B cell (primary cell): ENCODE measurements around the gene DUSP7. TPM values are rescaled to one million over a fixed set of nuclear protein-coding genes. Genes with fewer than 3 reads are reported as not detected.

Source experiments
- ATAC-seq: fragments of 200-7000 bp; cut with Tn5 transposase; one replicate; pipeline ENCODE4 v1.10.0; 2021; ENCODE audit warnings: low read depth, mild to moderate bottlenecking, moderate number of reproducible peaks, moderate library complexity
- CTCF ChIA-PET: fragments of 350-600 bp; sonication (Branson Sonifier 250); formaldehyde crosslinking; loops from one replicate; lab custom pipeline; 2021; ENCODE audit warnings: antibody characterized with exemption, inconsistent platforms; lab: Charles Lee
- POLR2A ChIA-PET: fragments of 350-600 bp; sonication (Branson Sonifier 250); formaldehyde crosslinking; loops from one replicate; lab custom pipeline; 2021; ENCODE audit warnings: antibody characterized with exemption; lab: Charles Lee
- DNase-seq: peaks from one replicate; pipeline ENCODE4 v3.0.0; 2013
- H2AFZ ChIP-seq: 2 replicates; pipeline ENCODE4 v1.6.1; 2012; ENCODE audit warnings: mild to moderate bottlenecking, low read depth, low read length; ENCODE audit not compliant: insufficient read depth, poor library complexity, severe bottlenecking
- H3K27ac ChIP-seq, 2 donors: 1 replicate in 1 of 2; 2 replicates in 1 of 2; pipeline ENCODE4 v1.5.1; 2012 to 2013; ENCODE audit warnings: low read length in 2 of 2, mild to moderate bottlenecking in 2 of 2, moderate library complexity in 1 of 2
- H3K27me3 ChIP-seq, 4 experiments: fragments of 200-600 bp in 1 of 4; sonication (generic) in 1 of 4; replicated peaks in 1 of 4; 1 replicate in 2 of 4; 2 replicates in 2 of 4; pipeline versions ENCODE4 v1.6.1 to v1.7.0; 2013 to 2016; ENCODE audit warnings: low read length in 3 of 4, mild to moderate bottlenecking in 2 of 4, mixed read lengths in 1 of 4, moderate library complexity in 1 of 4; ENCODE audit not compliant: insufficient read depth in 4 of 4, control insufficient read depth in 3 of 4; ENCODE audit errors: control extremely low read depth in 1 of 4
- H3K36me3 ChIP-seq, 2 experiments: replicated peaks in 1 of 2; 1 replicate in 1 of 2; 2 replicates in 1 of 2; pipeline versions ENCODE4 v1.6.1 to v1.7.1; 2013; ENCODE audit warnings: low read length in 1 of 2; ENCODE audit not compliant: insufficient read depth in 2 of 2, control insufficient read depth in 1 of 2; ENCODE audit errors: control extremely low read depth in 1 of 2, extremely low read depth in 1 of 2
- H3K4me1 ChIP-seq, 2 donors: fragments of 200-600 bp in 1 of 2; sonication (generic) in 1 of 2; 1 replicate in 1 of 2; 2 replicates in 1 of 2; pipeline versions ENCODE4 v1.5.1 to v1.6.1; 2013 to 2017; ENCODE audit warnings: low read length in 2 of 2; ENCODE audit not compliant: control insufficient read depth in 2 of 2, insufficient read depth in 2 of 2
- H3K4me2 ChIP-seq: replicated peaks from 2 replicates; pipeline ENCODE3; 2012; ENCODE audit warnings: mild to moderate bottlenecking, low read depth, low read length; ENCODE audit not compliant: poor library complexity, severe bottlenecking
- H3K4me3 ChIP-seq, 5 experiments: fragments of 200-600 bp in 1 of 5; sonication (generic) in 1 of 5; 1 replicate in 3 of 5; 2 replicates in 2 of 5; pipeline versions ENCODE4 v1.5.1 to v1.7.0; 2011 to 2016; ENCODE audit warnings: low read length in 4 of 5, mild to moderate bottlenecking in 4 of 5, low read depth in 2 of 5, control low read depth in 1 of 5, moderate library complexity in 1 of 5; ENCODE audit not compliant: insufficient read depth in 1 of 5; ENCODE audit errors: control extremely low read depth in 1 of 5, extremely low read depth in 1 of 5
- H3K79me2 ChIP-seq: fragments of 200-600 bp; sonication (generic); one replicate; pipeline ENCODE4 v1.6.0; 2016; ENCODE audit warnings: low read length; ENCODE audit not compliant: control insufficient read depth, insufficient read depth
- H3K9ac ChIP-seq: fragments of 200-600 bp; sonication (generic); 2 replicates; pipeline ENCODE4 v1.6.1; 2017; ENCODE audit warnings: mild to moderate bottlenecking, low read length, moderate library complexity
- H3K9me3 ChIP-seq, 3 donors: one replicate each; pipeline versions ENCODE4 v1.6.1 to v1.7.1; 2013; ENCODE audit warnings: low read length in 2 of 3; ENCODE audit not compliant: control insufficient read depth in 2 of 3, insufficient read depth in 1 of 3; ENCODE audit errors: control extremely low read depth in 1 of 3
- H4K20me1 ChIP-seq: 2 replicates; pipeline ENCODE4 v1.6.0; 2012; ENCODE audit warnings: mild to moderate bottlenecking, low read length; ENCODE audit not compliant: insufficient read depth, control insufficient read depth, poor library complexity, severe bottlenecking
- H3K27ac Mint-ChIP-seq: one replicate; pipeline ENCODE4 v1.8.0; 2021; ENCODE audit warnings: mixed read lengths
- H3K27me3 Mint-ChIP-seq: one replicate; pipeline ENCODE4 v1.8.0; 2021; ENCODE audit warnings: mixed read lengths
- H3K4me1 Mint-ChIP-seq: one replicate; pipeline ENCODE4 v1.8.0; 2021; ENCODE audit warnings: mixed read lengths
- H3K4me3 Mint-ChIP-seq: one replicate; pipeline ENCODE4 v1.8.0; 2021; ENCODE audit warnings: mixed read lengths
- H3K9me3 Mint-ChIP-seq: one replicate; pipeline ENCODE4 v1.8.0; 2022; ENCODE audit warnings: mixed read lengths; ENCODE audit not compliant: insufficient read depth
- EZH2 ChIP-seq: IDR thresholded peaks from 2 replicates; pipeline ENCODE4 v1.6.1; 2012; ENCODE audit warnings: borderline replicate concordance, low read depth, mild to moderate bottlenecking, moderate library complexity, low read length; ENCODE audit not compliant: insufficient read depth, poor library complexity, severe bottlenecking
- WGBS: methylation state at CpG from one replicate; pipeline ENCODE4 v1.1.5; 2013; ENCODE audit warnings: missing lambda C conversion rate; ENCODE audit not compliant: insufficient coverage; 5-methylcytosine and 5-hydroxymethylcytosine counted together
- intact Hi-C: fragments of 100-400 bp; cut with micrococcal nuclease; formaldehyde crosslinking; loops from one replicate; pipeline ENCODE4 v1.10.0; 2022
- polyA plus RNA-seq: library from polyadenylated mRNA; depleted of rRNA; stranded (reverse); fragments of >200 nt; gene quantifications from 2 replicates; pipeline ENCODE4 v1.2.3, GENCODE V29; 2012
- total RNA-seq, 2 donors: library from RNA; stranded (reverse); fragments of 120-200 nt in 1 of 2; gene quantifications; 1 replicate in 1 of 2; 2 replicates in 1 of 2; pipeline versions ENCODE4 v1.2.3 to v1.2.4, GENCODE V29; 2013 to 2022
- TF ChIP-seq, protein P1 (sequence below): fragments of 200-600 bp; IDR thresholded peaks from one replicate; pipeline ENCODE4 v1.8.0; 2022; ENCODE audit warnings: antibody characterized with exemption, mild to moderate bottlenecking

The DUSP7 gene
- total and polyA plus RNA-seq, 2 donors (not counting 1 experiment from before 2014, with no cell fraction given) = 5.1 to 6.9 TPM

- intact Hi-C loops = no loop called here
- WGBS = 43% methylated on average over 4 of the region's 5 CpGs
- no peaks in the 10 kb centered on the region for H3K79me2 ChIP-seq
- H3K4me3 ChIP-seq = no peak overlapping the region
- H3K9me3 ChIP-seq = no peaks in the 10 kb centered on the region
- Mint-ChIP-seq H3K27ac (no peak overlapping the region), H3K4me3 (no peak overlapping the region), H3K4me1 (peaks cover 5% of the 10 kb centered on the region), H3K9me3 (no peaks in the 10 kb centered on the region), H3K27me3 (peaks cover 3% of the 10 kb centered on the region)
- ATAC-seq = no peak
- no peaks in the 10 kb centered on the region for H3K36me3 ChIP-seq
- peaks cover 0 to 5% (median 3%) of the 10 kb centered on the region in 4 experiments for H3K27me3 ChIP-seq
- H3K9ac ChIP-seq = no peak overlapping the region
- no peak overlapping the region for H3K4me2 ChIP-seq
- H3K27ac ChIP-seq = no peak overlapping the region
- H4K20me1 ChIP-seq = no peaks in the 10 kb centered on the region
- ChIA-PET POLR2A (no interaction called here), CTCF (interaction anchor here (1.0 to 2.4 kb wide), 3 partner anchors 35 to 108 kb away, joined by 3 to 14 read pairs (median 8); no protein-coding TSS in a partner anchor)
- peaks cover 0 to 10% of the 10 kb centered on the region in 2 donors for H3K4me1 ChIP-seq
- DNase-seq = no peak
- no peak overlapping the region for H2AFZ ChIP-seq
- TF ChIP-seq, protein P1, sequence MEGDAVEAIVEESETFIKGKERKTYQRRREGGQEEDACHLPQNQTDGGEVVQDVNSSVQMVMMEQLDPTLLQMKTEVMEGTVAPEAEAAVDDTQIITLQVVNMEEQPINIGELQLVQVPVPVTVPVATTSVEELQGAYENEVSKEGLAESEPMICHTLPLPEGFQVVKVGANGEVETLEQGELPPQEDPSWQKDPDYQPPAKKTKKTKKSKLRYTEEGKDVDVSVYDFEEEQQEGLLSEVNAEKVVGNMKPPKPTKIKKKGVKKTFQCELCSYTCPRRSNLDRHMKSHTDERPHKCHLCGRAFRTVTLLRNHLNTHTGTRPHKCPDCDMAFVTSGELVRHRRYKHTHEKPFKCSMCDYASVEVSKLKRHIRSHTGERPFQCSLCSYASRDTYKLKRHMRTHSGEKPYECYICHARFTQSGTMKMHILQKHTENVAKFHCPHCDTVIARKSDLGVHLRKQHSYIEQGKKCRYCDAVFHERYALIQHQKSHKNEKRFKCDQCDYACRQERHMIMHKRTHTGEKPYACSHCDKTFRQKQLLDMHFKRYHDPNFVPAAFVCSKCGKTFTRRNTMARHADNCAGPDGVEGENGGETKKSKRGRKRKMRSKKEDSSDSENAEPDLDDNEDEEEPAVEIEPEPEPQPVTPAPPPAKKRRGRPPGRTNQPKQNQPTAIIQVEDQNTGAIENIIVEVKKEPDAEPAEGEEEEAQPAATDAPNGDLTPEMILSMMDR = no peak
- no peak for TF ChIP-seq EZH2
Observed at GRCh38 chr3:52036829-52037228, 19.5 kb downstream of the DUSP7 start.

DNA sequence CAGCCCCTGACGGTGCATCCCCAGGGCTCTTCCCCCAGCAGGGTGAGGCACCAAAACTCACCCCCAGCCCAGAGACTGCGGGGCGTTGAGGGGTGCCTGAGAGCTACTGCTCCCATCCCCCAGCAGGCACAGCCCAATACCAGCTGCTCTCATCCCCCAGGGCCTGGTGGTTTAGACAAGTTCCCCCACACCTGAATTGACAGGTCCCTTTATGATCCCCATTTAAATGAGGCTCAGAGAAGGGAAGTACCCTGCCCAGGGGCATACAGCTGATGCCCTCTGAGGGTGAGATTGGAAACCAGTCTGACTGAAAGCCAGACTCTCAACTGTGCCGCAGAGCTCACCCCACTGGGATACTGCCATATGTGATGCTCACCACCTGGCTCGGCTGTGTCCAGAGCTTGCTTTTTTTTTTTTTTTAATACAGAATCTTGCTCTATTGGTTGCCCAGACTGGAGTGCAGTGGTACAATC is 20.1 kb downstream of the DUSP7 start:
- CTCF ChIA-PET = interaction anchor here (1.0 to 2.4 kb wide), 3 partner anchors 35 to 108 kb away, joined by 3 to 14 read pairs (median 8); no protein-coding TSS in a partner anchor
- ATAC-seq = peak; percentile 45

More for the DNA sequence above, 20.1 kb downstream of the DUSP7 start:
- peaks cover 5% of the 10 kb centered on the region for H3K4me1 Mint-ChIP-seq
- no peak overlapping the region for H3K27ac Mint-ChIP-seq
- Histone ChIP-seq H3K27ac (no peak overlapping the region), H2AFZ (no peak overlapping the region), H4K20me1 (no peaks in the 10 kb centered on the region), H3K9ac (no peak overlapping the region), H3K27me3 (peaks cover 0 to 5% (median 3%) of the 10 kb centered on the region in 4 experiments), H3K4me2 (no peak overlapping the region), H3K79me2 (no peaks in the 10 kb centered on the region), H3K9me3 (no peaks in the 10 kb centered on the region), H3K36me3 (no peaks in the 10 kb centered on the region), H3K4me1 (peaks cover 0 to 10% of the 10 kb centered on the region in 2 donors), H3K4me3 (no peak overlapping the region)
- DNase-seq = no peak
- H3K9me3 Mint-ChIP-seq = no peaks in the 10 kb centered on the region
- H3K27me3 Mint-ChIP-seq = peaks cover 3% of the 10 kb centered on the region
- intact Hi-C loops = no loop called here
- POLR2A ChIA-PET = no interaction called here
- H3K4me3 Mint-ChIP-seq = no peak overlapping the region
- 21% methylated on average over 4 of the region's 5 CpGs for WGBS
- TF ChIP-seq, protein P1 = no peak
- TF ChIP-seq EZH2 = no peak
